OCI-M2 (cell line): ENCODE results near the gene CIROP.

Experiments
- DNase-seq: peaks from one replicate; lab custom pipeline; 2025; ENCODE audit not compliant: unreplicated experiment; lab: John Stamatoyannopoulos, UW

Gene CIROP

DNA sequence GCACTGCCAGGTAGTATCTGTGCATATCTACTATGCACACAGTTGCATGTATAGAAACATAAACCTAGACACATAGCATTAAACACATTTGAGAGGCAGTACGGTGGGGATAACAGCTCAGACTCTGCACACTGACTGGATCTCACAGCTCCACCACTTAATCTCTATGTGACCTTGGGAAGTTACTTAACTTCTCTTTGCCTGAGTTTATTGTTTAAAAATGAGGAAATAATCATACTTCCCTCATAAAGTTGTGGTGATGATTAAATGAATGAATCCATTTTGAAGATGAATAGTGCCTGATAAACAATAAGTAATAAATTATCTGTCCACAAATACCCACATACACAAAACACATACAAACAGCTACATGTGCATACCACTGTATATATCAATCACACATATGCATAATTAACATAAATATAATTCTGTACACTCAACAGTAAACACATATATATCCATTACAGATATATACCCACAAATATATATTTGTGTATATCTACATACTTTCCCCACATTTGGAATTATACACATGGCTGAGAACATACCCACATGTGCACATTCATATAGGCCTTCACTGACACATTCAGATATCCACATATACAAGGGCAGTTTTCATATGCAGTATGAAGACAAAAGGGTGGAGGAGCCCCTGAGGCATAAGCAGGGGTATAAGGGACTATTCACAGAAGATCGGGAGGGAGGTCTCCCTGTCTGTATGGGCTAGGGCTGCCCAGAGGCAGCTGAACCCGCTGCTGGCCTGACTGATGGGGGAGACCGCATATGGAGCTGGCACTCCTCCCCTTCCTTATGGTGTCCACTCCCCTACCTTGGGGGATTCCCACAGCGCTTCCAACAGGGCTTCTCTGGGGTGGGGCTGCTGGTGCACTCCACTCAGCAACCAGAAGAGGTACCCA, 53.4 kb downstream of the CIROP start:
- no peak for DNase-seq
